MG63 (cell line): ENCODE data around the gene GIT2. TPM values are rescaled to one million over a fixed set of nuclear protein-coding genes. Genes with fewer than 3 reads are reported as not detected.

Source experiments
- DNase-seq: peaks from one replicate; pipeline ENCODE4 v3.0.0-alpha.2; 2020
- H3K27me3 ChIP-seq: fragments of 250-450 bp; sonication (Bioruptor Pico); 2 replicates; pipeline ENCODE4 v1.5.1; 2020; ENCODE audit warnings: mild to moderate bottlenecking, moderate library complexity
- H3K36me3 ChIP-seq: fragments of 250-450 bp; sonication (Bioruptor Pico); 2 replicates; pipeline ENCODE4 v1.5.1; 2020; ENCODE audit warnings: mild to moderate bottlenecking, moderate library complexity
- H3K4me3 ChIP-seq: fragments of 250-450 bp; sonication (Bioruptor Pico); 2 replicates; pipeline ENCODE4 v1.5.1; 2020; ENCODE audit warnings: mild to moderate bottlenecking, moderate library complexity
- H3K9me3 ChIP-seq: fragments of 250-450 bp; sonication (Bioruptor Pico); 2 replicates; pipeline ENCODE4 v1.5.1; 2020; ENCODE audit warnings: mild to moderate bottlenecking, moderate library complexity
- total RNA-seq: library from RNA; depleted of rRNA; stranded (reverse); fragments of >200 nt; shearing (Covaris generic); gene quantifications from 2 replicates; pipeline ENCODE4 v1.2.3, GENCODE V29; 2014; ENCODE audit warnings: low replicate concordance

The GIT2 gene
- total RNA-seq, 1 experiment from 2014 or later, result 20.7 TPM

- no peak for DNase-seq
- Histone ChIP-seq H3K27me3 (no peaks in the 10 kb centered on the region), H3K36me3 (peaks cover 8% of the 10 kb centered on the region), H3K4me3 (no peak overlapping the region), H3K9me3 (no peaks in the 10 kb centered on the region)
Observed at GRCh38 chr12:109923481-109924245, 72.5 kb downstream of the GIT2 start.

- Histone ChIP-seq H3K9me3 (no peaks in the 10 kb centered on the region), H3K36me3 (peaks cover 8% of the 10 kb centered on the region), H3K27me3 (no peaks in the 10 kb centered on the region), H3K4me3 (no peak overlapping the region)
- no peak for DNase-seq
Observed at GRCh38 chr12:109923038-109923437, 73.1 kb downstream of the GIT2 start.

- H3K9me3 ChIP-seq, result no peaks in the 10 kb centered on the region
- no peak overlapping the region for H3K4me3 ChIP-seq
- H3K36me3 ChIP-seq, result peaks cover 12% of the 10 kb centered on the region
- DNase-seq, result no peak
- no peaks in the 10 kb centered on the region for H3K27me3 ChIP-seq
Observed at GRCh38 chr12:109921982-109922381, 74.2 kb downstream of the GIT2 start.

GRCh38 chr12:109920261-109920780 lies 75.8 kb downstream of the GIT2 start:
- Histone ChIP-seq H3K4me3 (no peak overlapping the region), H3K27me3 (no peaks in the 10 kb centered on the region), H3K9me3 (no peaks in the 10 kb centered on the region), H3K36me3 (peaks cover 17% of the 10 kb centered on the region)
- DNase-seq, result no peak

GRCh38 chr12:109919456-109919855 lies 76.7 kb downstream of the GIT2 start:
- H3K36me3 ChIP-seq, result peaks cover 20% of the 10 kb centered on the region
- DNase-seq, result no peak
- H3K4me3 ChIP-seq, result no peak overlapping the region
- no peaks in the 10 kb centered on the region for H3K9me3 ChIP-seq
- no peaks in the 10 kb centered on the region for H3K27me3 ChIP-seq

- peaks cover 31% of the 10 kb centered on the region for H3K36me3 ChIP-seq
- no peak for DNase-seq
- H3K4me3 ChIP-seq, result no peak overlapping the region
- no peaks in the 10 kb centered on the region for H3K9me3 ChIP-seq
- no peaks in the 10 kb centered on the region for H3K27me3 ChIP-seq
Observed at GRCh38 chr12:109916045-109916444, 80.1 kb downstream of the GIT2 start.

- H3K4me3 ChIP-seq, result no peak overlapping the region
- H3K36me3 ChIP-seq, result peaks cover 34% of the 10 kb centered on the region
- DNase-seq, result no peak
- H3K27me3 ChIP-seq, result no peaks in the 10 kb centered on the region
- no peaks in the 10 kb centered on the region for H3K9me3 ChIP-seq
Observed at GRCh38 chr12:109915171-109916040, 80.8 kb downstream of the GIT2 start.

- Histone ChIP-seq H3K9me3 (no peaks in the 10 kb centered on the region), H3K36me3 (peaks cover 38% of the 10 kb centered on the region), H3K27me3 (no peaks in the 10 kb centered on the region), H3K4me3 (no peak overlapping the region)
- DNase-seq, result no peak
Observed at GRCh38 chr12:109914461-109914860, 81.7 kb downstream of the GIT2 start.

GRCh38 chr12:109912855-109913321 lies 83.3 kb downstream of the GIT2 start:
- Histone ChIP-seq H3K27me3 (no peaks in the 10 kb centered on the region), H3K4me3 (no peak overlapping the region), H3K9me3 (no peaks in the 10 kb centered on the region), H3K36me3 (peaks cover 44% of the 10 kb centered on the region)
- no peak for DNase-seq

GRCh38 chr12:109910969-109911348 lies 85.2 kb downstream of the GIT2 start:
- no peaks in the 10 kb centered on the region for H3K27me3 ChIP-seq
- H3K9me3 ChIP-seq, result no peaks in the 10 kb centered on the region
- peak; percentile 58 for DNase-seq
- H3K4me3 ChIP-seq, result no peak overlapping the region
- H3K36me3 ChIP-seq, result peaks cover 42% of the 10 kb centered on the region

GRCh38 chr12:109910254-109910968 lies 85.8 kb downstream of the GIT2 start:
- DNase-seq, result no peak
- H3K36me3 ChIP-seq, result peaks cover 38% of the 10 kb centered on the region
- H3K4me3 ChIP-seq, result no peak overlapping the region
- H3K9me3 ChIP-seq, result no peaks in the 10 kb centered on the region
- H3K27me3 ChIP-seq, result no peaks in the 10 kb centered on the region

- Histone ChIP-seq H3K4me3 (no peak overlapping the region), H3K27me3 (no peaks in the 10 kb centered on the region), H3K9me3 (no peaks in the 10 kb centered on the region), H3K36me3 (peaks cover 38% of the 10 kb centered on the region)
- DNase-seq, result no peak
Observed at GRCh38 chr12:109905301-109905700, 90.9 kb downstream of the GIT2 start.

GRCh38 chr12:109902891-109903418 lies 93.2 kb downstream of the GIT2 start:
- H3K36me3 ChIP-seq, result peaks cover 25% of the 10 kb centered on the region
- H3K27me3 ChIP-seq, result no peaks in the 10 kb centered on the region
- no peak for DNase-seq
- H3K4me3 ChIP-seq, result no peak overlapping the region
- no peaks in the 10 kb centered on the region for H3K9me3 ChIP-seq

GRCh38 chr12:109900752-109901580 lies 95.2 kb downstream of the GIT2 start:
- H3K4me3 ChIP-seq, result peak overlapping the region; percentile 81
- no peak for DNase-seq
- H3K36me3 ChIP-seq, result peaks cover 16% of the 10 kb centered on the region
- no peaks in the 10 kb centered on the region for H3K9me3 ChIP-seq
- H3K27me3 ChIP-seq, result no peaks in the 10 kb centered on the region

GRCh38 chr12:109899783-109900751 lies 96.1 kb downstream of the GIT2 start, which contains the start of gene TCHP:
TSS of gene TCHP (plus strand) at chr12:109900274. CDS start at chr12:109903027, 2,753 bp downstream.
- DNase-seq, result peak; percentile 86

More at GRCh38 chr12:109899783-109900751, 96.1 kb downstream of the GIT2 start, which contains the start of gene TCHP:
- Histone ChIP-seq H3K4me3 (peak within 1 kb of the TSS; percentile 81), H3K36me3 (peaks cover 16% of the 10 kb centered on the region), H3K27me3 (no peaks in the 10 kb centered on the region), H3K9me3 (no peaks in the 10 kb centered on the region)
